Measurements from ENCODE around the gene WSB2.

GRCh38 chr12:118102609-118103008 lies 41.6 kb upstream of the WSB2 start:
- TF ChIP-seq CTCF (IDR thresholded peaks at IDR 0.05; ENCODE audit: low read depth, low read length): no peak
- TF ChIP-seq POLR2A (IDR thresholded peaks at IDR 0.05; ENCODE audit: extremely low read depth, insufficient read length): no peak
- TF ChIP-seq MAX (IDR thresholded peaks at IDR 0.05; ENCODE audit: low read depth, low read length): no peak
